Measurements from ENCODE around the gene NDN. TPM values are rescaled to one million over a fixed set of nuclear protein-coding genes. Genes with fewer than 3 reads are reported as not detected.

Gene NDN
- total RNA-seq, 4 donors from 2014 or later, result 5.6 to 28.3 (median 10.4) TPM

- TF ChIP-seq POLR2A (IDR thresholded peaks at IDR 0.05) (no peak), CTCF (IDR thresholded peaks at IDR 0.05) (no peak)
- DNase-seq (ENCODE audit: low spot score in 2 of 2), result no peak
- H3K4me3 ChIP-seq (ENCODE audit: low read depth, poor library complexity, severe bottlenecking), result no peak overlapping the region
- 95 to 100% methylated on average over 1 of the region's 1 CpG for WGBS, 2 donors
- intact Hi-C loops (cut with DNase I; ENCODE audit: low total_unique reads), result no loop called here
Measured at GRCh38 chr15:23694592-23694991, 7.5 kb upstream of the NDN start.

GRCh38 chr15:23690450-23690852 lies 3.3 kb upstream of the NDN start:
- H3K4me3 ChIP-seq (ENCODE audit: low read depth, poor library complexity, severe bottlenecking), result no peak overlapping the region
- WGBS, 2 donors, result 43 to 52% methylated on average over 4 to 5 of the region's 5 CpGs
- DNase-seq (ENCODE audit: low spot score in 2 of 2), result peak in 1 of 2 donors; percentile 21
- intact Hi-C loops (cut with DNase I; ENCODE audit: low total_unique reads), result no loop called here
- TF ChIP-seq CTCF (IDR thresholded peaks at IDR 0.05) (no peak), POLR2A (IDR thresholded peaks at IDR 0.05) (no peak)

- intact Hi-C loops (cut with DNase I; ENCODE audit: low total_unique reads), result no loop called here
- no peak overlapping the region for H3K4me3 ChIP-seq (ENCODE audit: low read depth, poor library complexity, severe bottlenecking)
- TF ChIP-seq POLR2A (IDR thresholded peaks at IDR 0.05) (no peak), CTCF (IDR thresholded peaks at IDR 0.05) (no peak)
- no peak for DNase-seq (ENCODE audit: low spot score in 2 of 2)
- WGBS, 2 donors, result 68 to 73% methylated on average over 4 of the region's 4 CpGs
Measured at GRCh38 chr15:23690015-23690414, 2.9 kb upstream of the NDN start.

- peak overlapping the region; percentile 15 for H3K4me3 ChIP-seq (ENCODE audit: low read depth, poor library complexity, severe bottlenecking)
- no peak for TF ChIP-seq POLR2A (IDR thresholded peaks at IDR 0.05)
- TF ChIP-seq CTCF (IDR thresholded peaks at IDR 0.05), result no peak
- DNase-seq (ENCODE audit: low spot score in 2 of 2), result no peak
- intact Hi-C loops (cut with DNase I; ENCODE audit: low total_unique reads), result no loop called here
- 45 to 46% methylated on average over 23 to 54 of the region's 57 CpGs for WGBS, 2 donors
Measured at GRCh38 chr15:23686466-23687142, 501 bp downstream of the NDN start.

- 46 to 53% methylated on average over 3 of the region's 3 CpGs for WGBS, 2 donors
- TF ChIP-seq POLR2A (IDR thresholded peaks at IDR 0.05) (no peak), CTCF (IDR thresholded peaks at IDR 0.05) (no peak)
- no peak overlapping the region for H3K4me3 ChIP-seq (ENCODE audit: low read depth, poor library complexity, severe bottlenecking)
- intact Hi-C loops (cut with DNase I; ENCODE audit: low total_unique reads), result no loop called here
- DNase-seq (ENCODE audit: low spot score in 2 of 2), result no peak
Measured at GRCh38 chr15:23671481-23671880, 15.6 kb downstream of the NDN start.

- 91 to 92% methylated on average over 1 of the region's 1 CpG for WGBS, 2 donors
- no peak overlapping the region for H3K4me3 ChIP-seq (ENCODE audit: low read depth, poor library complexity, severe bottlenecking)
- DNase-seq (ENCODE audit: low spot score in 2 of 2), result no peak
- TF ChIP-seq POLR2A (IDR thresholded peaks at IDR 0.05) (no peak), CTCF (IDR thresholded peaks at IDR 0.05) (no peak)
- intact Hi-C loops (cut with DNase I; ENCODE audit: low total_unique reads), result no loop called here
Measured at GRCh38 chr15:23670970-23671369, 16.1 kb downstream of the NDN start.

Data from lower leg skin (tissue), 4 donors.